Measurements from ENCODE around the gene LYSMD1.
A peak's percentile ranks its signal among the peaks of the same experiment; 100 is the strongest.

GRCh38 chr1:151175863-151176262 is 10.2 kb upstream of the LYSMD1 start, which contains the start of gene TMOD4:
- TF ChIP-seq, protein P1, sequence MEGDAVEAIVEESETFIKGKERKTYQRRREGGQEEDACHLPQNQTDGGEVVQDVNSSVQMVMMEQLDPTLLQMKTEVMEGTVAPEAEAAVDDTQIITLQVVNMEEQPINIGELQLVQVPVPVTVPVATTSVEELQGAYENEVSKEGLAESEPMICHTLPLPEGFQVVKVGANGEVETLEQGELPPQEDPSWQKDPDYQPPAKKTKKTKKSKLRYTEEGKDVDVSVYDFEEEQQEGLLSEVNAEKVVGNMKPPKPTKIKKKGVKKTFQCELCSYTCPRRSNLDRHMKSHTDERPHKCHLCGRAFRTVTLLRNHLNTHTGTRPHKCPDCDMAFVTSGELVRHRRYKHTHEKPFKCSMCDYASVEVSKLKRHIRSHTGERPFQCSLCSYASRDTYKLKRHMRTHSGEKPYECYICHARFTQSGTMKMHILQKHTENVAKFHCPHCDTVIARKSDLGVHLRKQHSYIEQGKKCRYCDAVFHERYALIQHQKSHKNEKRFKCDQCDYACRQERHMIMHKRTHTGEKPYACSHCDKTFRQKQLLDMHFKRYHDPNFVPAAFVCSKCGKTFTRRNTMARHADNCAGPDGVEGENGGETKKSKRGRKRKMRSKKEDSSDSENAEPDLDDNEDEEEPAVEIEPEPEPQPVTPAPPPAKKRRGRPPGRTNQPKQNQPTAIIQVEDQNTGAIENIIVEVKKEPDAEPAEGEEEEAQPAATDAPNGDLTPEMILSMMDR (IDR thresholded peaks at IDR 0.05) = peak in 1 of 6 experiments; percentile 39
- TF ChIP-seq POLR2A (IDR thresholded peaks at IDR 0.05) = no peak

Data from thyroid gland (tissue), 4 donors.